Activated CD4-positive, alpha-beta memory T cell treated with anti-CD3 and anti-CD28 coated beads, Interleukin-2, amount 10 ng/mL, durations not matched to agents 7 days and 5 days (primary cell): Measurements from ENCODE around the gene MERTK. TPM values are rescaled to one million over a fixed set of nuclear protein-coding genes. Genes with fewer than 3 reads are reported as not detected.

Experiments used
- CTCF ChIA-PET: fragments of 350-600 bp; sonication (Branson Sonifier 250); formaldehyde crosslinking; loops from one replicate; lab custom pipeline; 2021; ENCODE audit warnings: antibody characterized with exemption, inconsistent platforms; lab: Charles Lee
- POLR2A ChIA-PET: fragments of 350-600 bp; sonication (Branson Sonifier 250); formaldehyde crosslinking; loops from one replicate; lab custom pipeline; 2021; ENCODE audit warnings: antibody characterized with exemption; lab: Charles Lee
- DNase-seq: peaks from one replicate; pipeline ENCODE4 v3.0.0-alpha.2; 2020
- H3K27ac Mint-ChIP-seq: one replicate; pipeline ENCODE4 v1.8.0; 2021; ENCODE audit warnings: mild to moderate bottlenecking, mixed read lengths
- H3K27me3 Mint-ChIP-seq: one replicate; pipeline ENCODE4 v1.8.0; 2021; ENCODE audit warnings: mixed read lengths
- H3K36me3 Mint-ChIP-seq: one replicate; pipeline ENCODE4 v1.8.0; 2021; ENCODE audit warnings: low read depth, mixed read lengths
- H3K4me1 Mint-ChIP-seq: one replicate; pipeline ENCODE4 v1.8.0; 2021; ENCODE audit warnings: mixed read lengths
- H3K4me3 Mint-ChIP-seq: one replicate; pipeline ENCODE4 v1.8.0; 2021; ENCODE audit warnings: mild to moderate bottlenecking, mixed read lengths
- H3K9me3 Mint-ChIP-seq: one replicate; pipeline ENCODE4 v1.8.0; 2021; ENCODE audit warnings: mixed read lengths
- total RNA-seq, 2 experiments: library from RNA; stranded (reverse); gene quantifications; one replicate each; pipeline ENCODE4 v1.2.3, GENCODE V29; 2021

The MERTK gene
- total RNA-seq, 2 experiments from 2014 or later = 0.20 to 0.35 TPM

- Mint-ChIP-seq H3K27ac (no peak overlapping the region), H3K9me3 (peaks cover 4% of the 10 kb centered on the region), H3K4me3 (no peak overlapping the region), H3K27me3 (peaks cover 32% of the 10 kb centered on the region), H3K4me1 (no peaks in the 10 kb centered on the region), H3K36me3 (no peaks in the 10 kb centered on the region)
- ChIA-PET POLR2A (interaction anchor here (0.6 to 1.2 kb wide), 3 partner anchors 46 to 154 kb away, joined by 3 to 4 read pairs (median 3); partner anchors contain the start of gene ANAPC1), CTCF (no interaction called here)
- DNase-seq = no peak
Measured at GRCh38 chr2:111936881-111937280, 38.5 kb downstream of the MERTK start.

GRCh38 chr2:111938392-111938791, 40.0 kb downstream of the MERTK start:
- Mint-ChIP-seq H3K36me3 (no peaks in the 10 kb centered on the region), H3K9me3 (peaks cover 4% of the 10 kb centered on the region), H3K4me1 (no peaks in the 10 kb centered on the region), H3K27me3 (peaks cover 38% of the 10 kb centered on the region), H3K27ac (no peak overlapping the region), H3K4me3 (no peak overlapping the region)
- POLR2A ChIA-PET = no interaction called here
- CTCF ChIA-PET = no interaction called here
- DNase-seq = no peak

- Mint-ChIP-seq H3K27me3 (peaks cover 21% of the 10 kb centered on the region), H3K9me3 (no peaks in the 10 kb centered on the region), H3K4me1 (no peaks in the 10 kb centered on the region), H3K4me3 (no peak overlapping the region), H3K27ac (no peak overlapping the region), H3K36me3 (no peaks in the 10 kb centered on the region)
- no peak for DNase-seq
- CTCF ChIA-PET = no interaction called here
- POLR2A ChIA-PET = no interaction called here
Measured at GRCh38 chr2:111940333-111941196, 42.2 kb downstream of the MERTK start.

GRCh38 chr2:111941531-111941930, 43.1 kb downstream of the MERTK start:
- ChIA-PET CTCF (no interaction called here), POLR2A (no interaction called here)
- DNase-seq = no peak
- no peak overlapping the region for H3K27ac Mint-ChIP-seq
- H3K4me3 Mint-ChIP-seq = no peak overlapping the region
- H3K36me3 Mint-ChIP-seq = no peaks in the 10 kb centered on the region
- H3K4me1 Mint-ChIP-seq = no peaks in the 10 kb centered on the region
- peaks cover 18% of the 10 kb centered on the region for H3K27me3 Mint-ChIP-seq
- H3K9me3 Mint-ChIP-seq = no peaks in the 10 kb centered on the region

- no peaks in the 10 kb centered on the region for H3K9me3 Mint-ChIP-seq
- ChIA-PET CTCF (interaction anchor here (0.7 kb wide), 1 partner anchor 583 kb away, joined by 8 read pairs; no protein-coding TSS in a partner anchor), POLR2A (no interaction called here)
- no peaks in the 10 kb centered on the region for H3K4me1 Mint-ChIP-seq
- H3K36me3 Mint-ChIP-seq = no peaks in the 10 kb centered on the region
- H3K27me3 Mint-ChIP-seq = peaks cover 18% of the 10 kb centered on the region
- H3K4me3 Mint-ChIP-seq = no peak overlapping the region
- peak; percentile 18 for DNase-seq
- H3K27ac Mint-ChIP-seq = no peak overlapping the region
Measured at GRCh38 chr2:111944531-111945210, 46.3 kb downstream of the MERTK start.

GRCh38 chr2:111945444-111946293, 47.3 kb downstream of the MERTK start:
- Mint-ChIP-seq H3K27ac (no peak overlapping the region), H3K9me3 (no peaks in the 10 kb centered on the region), H3K4me3 (no peak overlapping the region), H3K36me3 (no peaks in the 10 kb centered on the region), H3K4me1 (no peaks in the 10 kb centered on the region), H3K27me3 (peaks cover 17% of the 10 kb centered on the region)
- POLR2A ChIA-PET = no interaction called here
- no peak for DNase-seq
- CTCF ChIA-PET = interaction anchor here (1.2 kb wide), 1 partner anchor 58 kb away, joined by 3 read pairs; no protein-coding TSS in a partner anchor

- H3K9me3 Mint-ChIP-seq = no peaks in the 10 kb centered on the region
- H3K4me1 Mint-ChIP-seq = no peaks in the 10 kb centered on the region
- H3K36me3 Mint-ChIP-seq = no peaks in the 10 kb centered on the region
- H3K27me3 Mint-ChIP-seq = peaks cover 13% of the 10 kb centered on the region
- H3K27ac Mint-ChIP-seq = no peak overlapping the region
- no peak for DNase-seq
- CTCF ChIA-PET = interaction anchor here (1.2 kb wide), 1 partner anchor 59 kb away, joined by 3 read pairs; no protein-coding TSS in a partner anchor
- no peak overlapping the region for H3K4me3 Mint-ChIP-seq
- POLR2A ChIA-PET = no interaction called here
Measured at GRCh38 chr2:111946294-111947114, 48.1 kb downstream of the MERTK start.

- peaks cover 13% of the 10 kb centered on the region for H3K27me3 Mint-ChIP-seq
- H3K4me1 Mint-ChIP-seq = no peaks in the 10 kb centered on the region
- no peak overlapping the region for H3K27ac Mint-ChIP-seq
- no peaks in the 10 kb centered on the region for H3K9me3 Mint-ChIP-seq
- ChIA-PET POLR2A (no interaction called here), CTCF (no interaction called here)
- no peaks in the 10 kb centered on the region for H3K36me3 Mint-ChIP-seq
- DNase-seq = no peak
- H3K4me3 Mint-ChIP-seq = no peak overlapping the region
Measured at GRCh38 chr2:111947219-111947618, 48.8 kb downstream of the MERTK start.

GRCh38 chr2:111948832-111949231, 50.4 kb downstream of the MERTK start:
- Mint-ChIP-seq H3K36me3 (no peaks in the 10 kb centered on the region), H3K27ac (no peak overlapping the region), H3K27me3 (peaks cover 10% of the 10 kb centered on the region), H3K9me3 (no peaks in the 10 kb centered on the region), H3K4me1 (peaks cover 14% of the 10 kb centered on the region), H3K4me3 (no peak overlapping the region)
- POLR2A ChIA-PET = no interaction called here
- CTCF ChIA-PET = no interaction called here
- no peak for DNase-seq

GRCh38 chr2:111950236-111950635, 51.8 kb downstream of the MERTK start:
- H3K27me3 Mint-ChIP-seq = peaks cover 11% of the 10 kb centered on the region
- CTCF ChIA-PET = no interaction called here
- POLR2A ChIA-PET = no interaction called here
- no peaks in the 10 kb centered on the region for H3K36me3 Mint-ChIP-seq
- no peak overlapping the region for H3K4me3 Mint-ChIP-seq
- H3K9me3 Mint-ChIP-seq = no peaks in the 10 kb centered on the region
- H3K27ac Mint-ChIP-seq = no peak overlapping the region
- peaks cover 17% of the 10 kb centered on the region for H3K4me1 Mint-ChIP-seq
- no peak for DNase-seq

- POLR2A ChIA-PET = no interaction called here
- peaks cover 17% of the 10 kb centered on the region for H3K4me1 Mint-ChIP-seq
- H3K36me3 Mint-ChIP-seq = no peaks in the 10 kb centered on the region
- H3K9me3 Mint-ChIP-seq = no peaks in the 10 kb centered on the region
- no peak for DNase-seq
- no peak overlapping the region for H3K4me3 Mint-ChIP-seq
- CTCF ChIA-PET = no interaction called here
- no peak overlapping the region for H3K27ac Mint-ChIP-seq
- peaks cover 11% of the 10 kb centered on the region for H3K27me3 Mint-ChIP-seq
Measured at GRCh38 chr2:111951486-111951885, 53.1 kb downstream of the MERTK start.

- Mint-ChIP-seq H3K27me3 (peaks cover 17% of the 10 kb centered on the region), H3K4me3 (no peak overlapping the region), H3K36me3 (no peaks in the 10 kb centered on the region), H3K4me1 (peaks cover 17% of the 10 kb centered on the region), H3K27ac (no peak overlapping the region), H3K9me3 (no peaks in the 10 kb centered on the region)
- DNase-seq = no peak
- ChIA-PET CTCF (no interaction called here), POLR2A (no interaction called here)
Measured at GRCh38 chr2:111952871-111953452, 54.6 kb downstream of the MERTK start.
